GM19238 (cell line): ENCODE measurements around the gene NKG7.
A peak's percentile ranks its signal among the peaks of the same experiment; 100 is the strongest.
"Not testable (repeated sequence)": the region's sequence is repeated elsewhere in the genome, so short reads cannot be mapped to it uniquely, and the experiment has no call there.

ENCODE experiments used
- DNase-seq: peaks from one replicate; pipeline ENCODE4 v3.0.0; 2011; ENCODE audit warnings: low spot score; ENCODE audit not compliant: insufficient read length

Gene NKG7, protein sequence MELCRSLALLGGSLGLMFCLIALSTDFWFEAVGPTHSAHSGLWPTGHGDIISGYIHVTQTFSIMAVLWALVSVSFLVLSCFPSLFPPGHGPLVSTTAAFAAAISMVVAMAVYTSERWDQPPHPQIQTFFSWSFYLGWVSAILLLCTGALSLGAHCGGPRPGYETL

DNA sequence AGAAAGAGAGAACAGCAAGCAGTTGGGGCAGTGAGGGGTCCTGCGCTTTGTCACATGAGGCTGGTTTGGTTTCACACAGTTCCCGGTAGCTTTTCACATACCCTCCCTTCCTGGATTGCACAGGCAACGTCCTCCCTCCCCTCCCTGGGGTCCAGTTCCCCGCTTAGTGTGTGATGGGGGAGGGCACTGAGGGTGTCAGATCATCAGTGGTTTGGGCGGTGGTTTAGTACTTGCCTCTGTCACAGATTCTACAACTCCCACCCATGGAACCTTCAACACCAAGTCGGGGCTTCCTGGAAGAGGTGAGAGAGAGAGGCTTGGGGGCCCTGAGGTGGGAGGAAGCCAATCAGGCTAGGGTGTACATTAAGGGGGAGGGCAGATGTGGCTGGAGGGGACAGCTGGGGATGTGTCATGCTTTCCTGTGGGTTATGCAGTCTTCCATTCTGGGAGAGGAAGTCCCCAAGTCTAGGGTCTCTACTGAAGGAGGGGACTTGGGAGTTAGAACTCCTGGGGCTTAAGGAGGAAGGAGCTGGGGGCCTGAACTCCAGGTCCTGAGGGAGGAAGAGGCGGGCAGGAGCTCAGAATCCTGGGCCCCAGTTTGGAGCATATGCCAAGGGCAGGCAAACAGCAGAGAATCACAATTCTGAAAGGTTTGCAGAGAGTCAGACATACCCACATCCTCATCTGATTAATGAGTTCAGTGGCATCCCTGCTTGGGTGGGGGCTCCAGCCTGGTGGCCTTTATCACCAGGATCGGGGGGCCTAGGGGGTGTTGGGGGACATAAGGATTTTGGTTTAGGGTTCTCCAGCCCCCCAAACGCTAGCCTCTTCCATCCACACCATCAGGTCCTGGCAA is at the start of gene NKG7:
Gene NKG7 (minus strand): TSS at position 6 of the 856 bp plus-strand sequence. CDS start 119 bp downstream, outside the sequence.
- peak; percentile 30 for DNase-seq

DNA sequence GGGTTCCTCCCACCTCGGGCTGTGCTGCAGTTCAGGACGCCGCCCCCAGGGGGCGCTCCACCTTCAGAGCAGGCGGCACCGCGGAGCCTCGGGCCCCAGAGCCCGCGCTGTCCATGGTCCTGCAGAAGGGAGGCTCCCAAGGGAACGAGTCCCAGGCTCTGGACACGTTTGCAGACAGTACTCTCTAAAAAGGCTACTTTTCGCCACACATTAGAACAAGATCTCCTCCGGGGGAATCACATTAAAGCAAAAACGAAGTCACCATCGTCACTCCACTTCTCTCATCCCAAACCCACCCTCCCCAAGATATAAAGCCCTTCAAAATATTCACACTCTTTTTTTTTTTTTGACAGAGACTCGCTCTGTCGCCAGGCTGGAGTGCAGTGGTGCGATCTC is 49.6 kb upstream of the NKG7 start:
- DNase-seq = peak; percentile 78

DNA sequence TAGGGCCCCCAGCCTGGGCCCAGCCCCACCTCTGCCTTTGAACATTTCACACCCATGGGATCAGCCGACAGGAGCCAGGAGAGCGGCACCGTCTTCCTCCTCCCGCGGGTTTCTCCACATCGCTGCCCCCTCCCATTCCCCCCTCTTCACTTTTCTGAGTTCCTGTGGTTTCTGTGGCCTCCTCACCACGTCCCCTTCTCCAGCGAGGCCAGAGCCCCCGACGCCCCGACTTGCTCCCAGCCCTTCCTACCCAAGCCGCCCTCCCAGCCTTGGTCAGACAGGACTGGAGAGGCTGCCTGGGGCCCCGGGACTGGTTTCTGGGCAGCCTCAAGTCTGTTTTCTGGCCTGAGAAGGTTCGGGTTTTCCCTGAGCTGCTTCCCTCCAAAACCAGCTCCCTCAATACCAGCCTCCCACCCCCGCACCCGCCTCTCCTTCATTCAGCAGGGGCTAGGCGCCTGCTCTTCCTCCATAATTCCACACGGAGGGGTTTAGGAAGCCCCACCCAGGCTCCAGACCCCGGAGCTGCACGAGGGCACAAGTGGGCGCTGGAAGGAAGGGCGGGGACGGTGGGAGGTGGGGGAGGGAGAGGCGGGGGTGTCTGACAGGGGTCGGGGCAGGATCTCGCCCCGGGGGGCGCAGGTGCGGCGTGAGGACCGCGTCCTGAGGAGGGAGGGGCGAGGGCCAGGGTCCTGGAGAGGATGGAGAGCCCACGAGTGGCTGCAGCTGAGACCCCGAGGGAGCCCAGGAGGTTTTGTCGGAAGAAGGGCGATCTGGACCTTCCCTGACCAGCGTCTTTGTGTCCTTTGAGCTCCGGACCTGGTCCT is 49.0 kb upstream of the NKG7 start:
- no peak for DNase-seq

DNA sequence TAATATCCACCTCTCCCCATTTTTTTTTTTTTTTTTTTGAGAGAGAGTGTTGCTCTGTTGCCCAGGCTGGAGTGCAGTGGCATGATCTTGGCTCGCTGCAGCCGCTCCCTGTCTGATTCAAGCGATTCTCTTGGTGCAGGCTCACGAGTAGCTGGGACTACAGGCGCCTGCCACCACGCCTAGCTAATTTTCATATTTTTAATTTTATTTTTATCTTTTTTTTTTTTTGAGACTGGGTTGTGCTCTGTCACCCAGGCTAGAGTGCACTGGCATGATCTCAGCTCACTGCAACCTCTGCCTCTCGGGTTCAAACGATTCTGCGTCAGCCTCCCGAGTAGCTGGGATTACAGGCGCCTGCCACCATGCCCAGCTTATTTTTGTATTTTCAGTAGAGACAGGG is 48.1 kb upstream of the NKG7 start:
- not testable (repeated sequence) for DNase-seq

DNA sequence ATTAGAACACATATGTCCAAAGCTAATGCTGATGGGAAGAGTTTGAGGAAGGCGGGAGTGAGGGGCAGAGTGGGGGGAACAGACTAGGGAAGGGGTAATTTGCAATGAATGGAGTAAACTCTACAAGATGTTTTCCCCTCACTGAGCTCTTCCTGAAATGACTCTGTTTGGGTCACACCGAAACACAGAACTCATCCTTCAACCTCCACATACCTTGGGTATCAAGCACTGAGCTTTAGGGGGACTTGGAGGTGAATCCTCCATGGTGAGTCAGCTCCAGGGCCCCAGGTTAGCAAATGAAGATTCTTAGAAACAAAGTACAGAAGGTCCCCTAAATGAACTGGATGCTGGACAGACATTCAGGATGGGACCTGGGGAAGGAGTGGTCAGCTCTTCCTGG is 46.3 kb upstream of the NKG7 start:
- DNase-seq = no peak

DNA sequence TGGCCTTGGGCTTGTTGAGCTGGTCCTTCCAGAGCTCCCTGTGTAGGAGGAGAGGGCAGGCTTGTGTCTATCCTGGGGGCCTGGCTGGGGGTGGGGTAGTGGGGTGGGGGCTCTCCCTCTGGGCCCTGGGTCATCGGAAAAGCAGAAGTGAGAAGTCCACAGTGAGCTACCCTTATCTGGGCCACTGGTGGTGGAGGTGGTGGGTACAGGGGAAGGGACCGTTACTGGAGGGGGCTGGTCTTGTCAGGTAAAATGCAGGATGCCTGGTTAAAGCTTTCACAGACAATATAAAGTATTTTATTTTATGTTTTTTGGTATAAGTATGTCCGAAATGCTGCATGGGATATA is 45.3 kb upstream of the NKG7 start:
- DNase-seq = no peak

DNA sequence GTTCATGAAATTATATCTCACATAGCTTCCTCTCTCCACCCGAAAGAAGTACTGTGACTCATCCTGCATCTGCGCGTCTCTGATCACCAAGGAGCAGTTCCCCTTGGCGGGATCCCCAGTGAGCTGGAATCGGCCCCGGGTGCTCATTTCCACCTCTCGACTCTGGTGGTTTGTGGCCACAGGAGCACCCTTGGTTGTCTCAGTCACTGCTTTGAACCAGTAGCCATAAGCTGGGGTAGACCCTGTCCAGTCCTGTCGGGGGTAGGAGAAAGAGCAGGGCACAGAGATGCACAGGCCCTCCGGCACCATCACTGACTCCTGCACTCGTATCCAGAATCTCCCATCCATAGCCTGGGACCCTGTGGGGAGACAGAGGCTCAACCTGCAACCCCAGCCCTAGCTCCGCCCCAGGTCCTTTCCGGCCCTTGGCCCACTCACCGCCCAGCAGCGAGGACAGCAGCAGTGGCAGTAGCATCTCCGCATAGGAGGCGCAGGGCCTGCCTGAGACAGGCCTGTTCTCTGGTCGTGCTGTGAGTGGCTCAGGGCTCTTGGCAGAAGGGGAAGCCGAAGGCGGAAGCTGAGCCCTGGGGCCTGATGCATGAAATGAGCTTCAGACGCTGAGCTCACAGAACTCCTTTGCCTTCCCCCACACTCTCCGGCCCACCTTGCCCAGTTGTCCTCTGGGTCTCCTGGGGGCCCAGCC is 44.8 kb upstream of the NKG7 start, which contains the start of gene SIGLEC10:
Gene SIGLEC10 (minus strand): TSS at position 536 of the 703 bp plus-strand sequence. CDS start 61 bp downstream, at position 475.
- peak; percentile 72 for DNase-seq

DNA sequence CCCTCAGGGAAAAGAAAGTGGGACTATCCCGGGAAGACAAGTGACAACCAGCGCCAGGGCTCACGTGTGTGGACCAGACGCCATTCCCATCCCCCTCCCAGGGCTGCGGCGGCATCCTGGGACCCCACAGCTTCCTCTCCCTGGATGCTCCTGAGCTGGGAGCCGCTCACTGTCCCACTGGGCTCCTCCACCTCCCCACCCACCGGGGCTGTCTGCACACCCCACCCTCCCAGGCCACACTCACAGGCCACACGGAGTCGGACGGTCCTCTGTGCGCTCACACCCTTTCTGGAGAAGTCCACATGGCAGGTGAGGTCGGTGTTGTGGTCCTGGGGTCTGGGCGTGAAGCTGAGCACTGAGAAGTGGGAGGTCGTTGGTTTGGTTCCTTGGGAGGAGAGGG is 44.0 kb upstream of the NKG7 start:
- DNase-seq = not testable (repeated sequence)

DNA sequence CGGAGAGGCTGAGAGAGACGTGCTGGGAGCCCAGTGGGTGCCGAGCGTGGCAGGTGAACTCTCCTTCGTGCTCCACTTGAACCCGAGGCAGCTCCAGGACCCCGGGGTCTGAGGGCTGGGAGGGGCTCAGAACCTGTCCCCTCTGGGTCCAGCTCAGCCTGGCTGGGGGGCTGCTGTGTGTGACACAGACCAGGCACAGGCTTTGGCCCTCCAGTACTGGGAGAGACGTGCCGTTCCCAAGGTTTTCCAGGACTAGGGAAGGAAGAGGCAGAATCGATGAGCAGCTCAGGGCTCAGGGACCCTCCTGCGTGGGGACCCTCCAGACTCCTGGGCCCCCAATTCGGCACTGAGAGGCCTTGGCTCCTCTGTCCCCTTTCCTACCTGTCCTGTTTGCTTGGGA is 42.7 kb upstream of the NKG7 start:
- no peak for DNase-seq

DNA sequence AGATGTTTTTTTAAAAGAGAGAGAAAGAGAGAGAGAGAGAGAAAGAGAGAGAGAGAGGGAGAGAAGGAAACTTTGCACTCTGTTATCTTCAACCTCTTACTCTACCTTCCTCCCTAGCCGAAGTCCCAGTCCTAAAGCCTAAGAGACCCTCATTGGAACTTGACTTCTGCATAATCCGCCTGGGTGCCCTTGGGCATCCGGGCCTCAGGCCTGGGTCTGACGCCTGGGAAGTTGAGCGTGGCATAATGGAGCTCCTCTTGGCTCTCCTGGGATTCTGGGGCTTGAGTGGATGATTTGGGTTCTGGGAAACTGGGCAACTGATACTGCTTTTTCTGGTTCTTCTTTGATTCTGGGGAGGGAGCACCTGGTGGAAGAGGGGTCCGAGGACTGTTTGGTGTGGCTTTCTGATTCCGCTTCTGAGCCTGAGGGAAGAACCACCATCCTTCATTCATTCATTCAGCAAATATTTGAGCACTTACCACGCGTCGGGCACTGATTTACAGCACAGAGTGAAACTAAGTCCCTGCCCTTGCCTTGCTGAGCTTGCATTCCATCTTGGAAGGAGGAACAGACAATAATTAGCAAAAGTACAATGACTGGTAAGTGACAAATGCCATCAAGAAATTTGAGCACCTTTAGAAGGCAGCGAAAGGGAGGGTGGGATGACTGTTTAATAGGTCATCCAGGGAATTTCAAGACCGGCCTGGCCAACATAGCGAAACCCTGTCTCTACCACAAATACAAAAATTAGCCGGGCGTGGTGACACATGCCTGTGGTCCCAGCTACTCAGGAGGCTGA is 38.7 kb upstream of the NKG7 start:
- DNase-seq = no peak

DNA sequence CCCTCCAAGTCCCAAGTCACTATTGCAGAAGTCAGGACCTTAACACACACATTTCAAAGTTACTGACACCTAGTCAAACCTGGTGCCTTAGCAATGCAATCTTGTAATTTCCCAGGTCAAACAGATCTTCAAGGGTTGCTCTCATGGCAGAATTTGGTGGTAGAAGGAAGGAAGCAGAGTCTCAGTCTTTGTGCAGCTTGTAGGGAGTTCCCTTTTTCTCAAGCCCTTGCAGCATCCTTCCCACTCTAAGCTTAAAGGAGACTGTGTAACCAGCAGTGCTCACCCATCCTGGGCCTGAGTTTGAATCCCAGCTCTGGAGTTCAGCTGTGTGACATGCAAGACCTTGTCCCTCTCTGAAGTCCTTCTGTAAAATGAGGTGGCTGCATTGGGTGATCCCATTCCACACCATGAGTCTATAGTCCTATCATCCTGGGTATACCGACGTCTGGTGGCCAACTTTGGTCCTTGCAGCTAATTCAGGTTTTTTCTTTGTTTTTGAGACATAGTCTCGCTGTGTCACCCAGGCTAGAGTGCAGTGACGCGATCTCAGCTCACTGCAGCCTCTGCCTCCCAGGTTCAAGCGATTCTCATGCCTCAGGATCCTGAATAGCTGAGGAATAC is 35.2 kb upstream of the NKG7 start:
- DNase-seq = no peak

DNA sequence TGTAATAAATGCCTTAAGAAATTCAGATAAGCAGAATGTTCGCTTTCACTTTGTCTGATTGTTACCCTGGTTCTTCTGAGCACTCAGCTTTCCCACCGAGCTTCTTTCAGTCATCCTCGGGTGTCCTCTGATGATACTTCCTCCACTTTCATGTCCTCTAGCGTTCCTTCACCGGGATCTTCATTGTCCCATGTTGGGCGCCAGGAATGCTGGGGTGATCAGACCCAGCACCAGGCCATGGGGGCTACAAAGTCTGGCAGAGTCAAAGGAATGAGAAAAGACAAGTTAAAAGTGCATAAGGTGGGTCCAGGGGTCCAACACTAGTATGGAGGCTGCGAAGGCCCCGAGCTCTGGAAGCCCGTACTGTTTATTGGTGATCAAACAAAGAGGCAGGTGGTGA is 29.7 kb upstream of the NKG7 start:
- no peak for DNase-seq

DNA sequence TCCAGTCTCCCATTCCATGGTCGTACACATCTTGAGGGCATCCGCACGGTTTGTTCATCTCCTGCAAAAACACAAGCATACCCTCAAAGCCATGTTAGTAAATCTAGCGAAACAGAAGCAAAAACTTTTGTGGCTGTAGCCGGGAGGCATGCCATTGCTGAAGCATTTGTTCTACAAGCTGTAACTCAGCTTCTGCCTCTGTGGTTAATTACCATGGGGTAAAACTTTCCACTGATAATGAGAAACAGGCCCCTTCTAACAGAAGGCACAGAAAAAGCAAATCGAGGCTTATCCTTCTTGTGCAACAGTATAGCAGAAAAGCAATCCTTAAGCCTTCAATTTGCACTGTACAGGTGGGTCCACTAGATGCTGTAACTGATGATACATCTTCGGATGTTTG is 27.5 kb upstream of the NKG7 start:
- not testable (repeated sequence) for DNase-seq

DNA sequence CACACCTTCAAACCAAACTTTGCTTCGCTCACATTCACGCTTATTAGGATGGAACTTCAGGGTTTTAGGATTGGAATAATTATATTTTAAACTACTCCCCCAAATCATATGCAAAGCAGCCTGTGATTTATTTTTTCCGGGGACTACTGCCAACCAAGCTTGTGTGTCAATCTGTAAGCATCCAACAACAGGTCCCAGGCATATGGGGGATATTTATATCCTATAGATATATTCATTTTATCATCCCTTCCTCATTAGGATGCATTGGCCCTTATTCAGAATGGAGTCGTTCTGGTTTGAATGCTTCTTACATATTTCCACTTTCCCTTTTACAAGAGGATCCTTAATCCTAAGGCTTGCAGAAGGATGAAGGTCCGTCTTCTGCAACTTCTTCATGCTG is 26.8 kb upstream of the NKG7 start:
- no peak for DNase-seq

DNA sequence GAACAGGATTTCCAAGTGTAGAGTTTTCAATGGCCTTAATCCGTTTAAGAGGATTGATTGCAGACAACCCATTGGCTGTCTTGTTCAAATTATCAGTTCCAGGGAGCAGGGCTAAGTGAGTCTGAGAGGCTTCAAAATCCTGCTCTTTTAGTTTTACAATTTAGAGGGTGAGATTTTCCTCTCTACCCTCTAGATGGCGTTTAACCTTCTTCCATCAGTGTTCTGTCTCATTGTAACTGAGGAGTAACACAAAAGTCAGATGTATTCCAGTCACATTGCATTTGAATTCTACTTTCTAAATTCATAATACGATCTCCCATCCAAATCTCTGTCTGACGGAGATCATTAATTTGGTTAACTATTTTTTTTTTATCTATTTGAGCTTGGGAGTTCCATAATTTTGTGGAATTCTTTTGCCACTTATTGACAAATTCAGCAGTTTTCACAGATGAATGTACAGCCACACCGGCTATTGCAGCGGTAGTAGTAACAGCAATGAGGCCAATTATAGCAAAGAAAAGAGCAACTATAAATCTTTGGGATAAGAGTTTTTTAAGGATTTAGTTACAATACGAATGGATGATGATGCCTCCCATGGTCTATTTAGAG is 25.7 kb upstream of the NKG7 start:
- DNase-seq = no peak

DNA sequence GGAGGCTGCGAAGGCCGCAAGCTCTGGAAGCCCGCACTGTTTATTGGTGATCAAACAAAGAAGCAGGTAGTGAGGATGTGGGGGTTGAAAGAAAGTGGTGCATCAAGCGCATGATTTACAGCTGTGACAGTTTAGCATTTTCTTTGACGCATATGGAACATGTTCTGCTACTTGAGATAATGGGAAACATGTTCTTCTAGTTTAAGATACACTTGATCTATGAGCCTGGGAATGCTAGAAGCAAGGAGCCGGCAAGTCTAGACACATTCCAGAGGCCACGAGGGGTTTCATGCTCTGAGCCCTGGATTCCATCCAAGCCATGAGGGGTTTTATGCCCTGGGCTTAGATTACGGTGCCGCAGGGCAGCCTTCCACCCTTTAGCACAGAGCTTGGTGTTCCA is 25.0 kb upstream of the NKG7 start:
- DNase-seq = not testable (repeated sequence)

DNA sequence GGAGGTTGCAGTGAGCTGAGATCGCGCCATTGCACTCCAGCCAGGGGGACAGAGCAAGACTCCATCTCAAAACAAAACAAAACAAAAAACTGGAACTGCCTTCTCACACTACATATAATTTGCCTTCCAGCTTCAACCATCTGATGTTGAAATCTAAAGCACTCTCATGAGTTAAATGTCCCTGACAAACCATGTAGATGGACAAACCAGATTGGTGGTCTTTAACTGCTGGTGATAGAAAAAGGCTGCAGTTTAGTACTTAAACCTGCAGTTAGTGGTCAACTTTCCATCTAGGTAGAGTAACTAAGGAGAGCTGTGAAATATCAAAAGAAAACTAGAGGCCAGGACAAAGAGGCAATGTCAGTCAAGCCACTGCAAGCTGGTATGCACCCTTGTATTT is 23.7 kb upstream of the NKG7 start:
- DNase-seq = no peak

DNA sequence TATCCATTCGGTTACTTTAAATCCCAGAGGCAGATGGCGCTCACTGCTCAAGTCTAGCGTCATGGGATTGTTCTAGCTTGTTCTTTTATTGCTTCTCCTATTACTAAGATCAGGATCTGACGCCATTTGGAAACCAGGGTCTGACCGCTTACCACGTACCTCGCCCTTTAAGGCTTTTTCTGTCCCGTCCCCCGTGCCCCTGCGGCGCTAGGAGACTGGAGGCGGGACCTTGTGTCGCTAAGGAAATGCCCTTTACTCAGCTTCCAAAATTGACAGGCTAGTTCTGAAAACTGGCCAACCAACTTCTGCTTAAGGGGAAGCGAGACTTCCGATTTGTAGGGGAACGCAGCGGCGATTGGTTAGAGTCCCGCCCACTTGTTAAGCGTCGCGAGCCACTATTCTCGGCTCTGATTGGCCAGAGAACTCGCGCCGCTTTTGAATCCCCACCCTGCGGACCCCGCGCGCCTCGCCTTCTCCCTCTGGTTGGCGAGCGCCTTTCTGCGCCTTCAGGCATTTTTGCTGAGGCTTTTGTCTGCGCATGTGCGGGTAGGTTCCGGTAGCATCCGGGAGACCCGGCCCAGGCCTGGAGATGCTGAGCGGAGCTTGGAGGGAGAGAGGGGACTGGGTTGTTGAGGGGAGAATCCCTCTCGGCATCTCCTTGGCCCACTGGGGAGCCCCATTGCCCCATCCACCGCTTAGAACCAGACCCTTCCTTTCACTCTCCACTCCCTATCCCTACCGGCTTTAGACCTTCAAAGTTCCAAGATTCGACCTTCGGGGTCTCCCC is 21.8 kb upstream of the NKG7 start:
- peak; percentile 92 for DNase-seq

DNA sequence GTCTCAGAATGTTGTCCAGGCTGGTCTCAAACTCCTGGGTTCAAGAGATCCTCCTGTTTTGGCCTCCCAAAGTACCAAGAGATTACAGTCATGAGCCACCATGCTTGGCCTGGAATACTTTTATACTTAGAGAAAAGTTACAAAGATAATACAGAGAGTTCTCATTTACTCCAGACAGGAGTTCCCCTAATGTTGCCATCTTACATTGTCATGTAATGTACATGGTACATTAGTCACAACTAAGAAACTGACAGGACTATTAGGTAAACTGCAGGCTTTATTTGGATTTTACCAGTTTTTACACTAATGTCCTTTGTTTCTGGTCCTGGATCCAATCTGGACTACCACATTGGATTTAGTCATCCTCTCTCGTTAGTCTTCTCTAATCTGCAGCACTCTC is 20.2 kb upstream of the NKG7 start:
- DNase-seq = no peak
